ENCODE measurements around the gene KANK4.

GRCh38 chr1:62247391-62248168 is 71.7 kb downstream of the KANK4 start:
- TF ChIP-seq CTCF (IDR thresholded peaks at IDR 0.05) (no peak), POLR2A (IDR thresholded peaks at IDR 0.05) (no peak)
